Myocyte (in vitro differentiated cells): ENCODE data around the gene C2. TPM values are rescaled to one million over a fixed set of nuclear protein-coding genes. Genes with fewer than 3 reads are reported as not detected.
"Not testable (repeated sequence)": the region's sequence is repeated elsewhere in the genome, so short reads cannot be mapped to it uniquely, and the experiment has no call there.

ENCODE experiments used
- DNase-seq: peaks from one replicate; pipeline ENCODE4 v3.0.0-alpha.2; 2012; ENCODE audit warnings: low read depth
- microRNA counts: library from miRNA; unstranded; fragments of <30 nt; microRNA quantifications from one replicate; lab custom pipeline; 2016
- microRNA-seq: library from miRNA; unstranded; fragments of <30 nt; microRNA quantifications from one replicate; pipeline ENCODE4, GENCODE V29; 2016
- total RNA-seq: library from RNA; depleted of rRNA; stranded (reverse); fragments of >200 nt; gene quantifications from 2 replicates; pipeline ENCODE4 v1.2.3, GENCODE V29; 2014

Gene C2
- total RNA-seq, 1 donor from 2014 or later, result 7.0 TPM

- DNase-seq, result peak; percentile 32
Measured at GRCh38 chr6:31972709-31973350, 45.3 kb downstream of the C2 start.

GRCh38 chr6:31976065-31976464 is 48.5 kb downstream of the C2 start:
- DNase-seq, result not testable (repeated sequence)

GRCh38 chr6:31977816-31978431 is 50.4 kb downstream of the C2 start:
- no peak for DNase-seq

GRCh38 chr6:31978831-31979230 is 51.3 kb downstream of the C2 start:
- no peak for DNase-seq

GRCh38 chr6:31979238-31979898 is 51.9 kb downstream of the C2 start:
- no peak for DNase-seq

GRCh38 chr6:31980195-31980876 is 52.8 kb downstream of the C2 start:
- not testable (repeated sequence) for DNase-seq

- not testable (repeated sequence) for DNase-seq
Measured at GRCh38 chr6:31980998-31981397, 53.5 kb downstream of the C2 start.

GRCh38 chr6:31981744-31982143 is 54.2 kb downstream of the C2 start, which contains the start of gene C4A:
TSS of gene C4A (plus strand) at chr6:31982057. CDS start at chr6:31982108, 51 bp downstream.
- not testable (repeated sequence) for DNase-seq

GRCh38 chr6:31989363-31989762 is 61.8 kb downstream of the C2 start:
- not testable (repeated sequence) for DNase-seq

- DNase-seq, result not testable (repeated sequence)
Measured at GRCh38 chr6:31994421-31994820, 66.9 kb downstream of the C2 start.

MicroRNAs encoded within 50 kb of the gene (microRNA counts, 767-probe panel; counts per million panel counts)
- not detected for microRNA hsa-miR-1236 (lab: Ali Mortazavi, UCI)

Small RNAs within 50 kb of the gene (microRNA-seq; reads per million reads assigned to microRNA genes)
- 0.48 reads per million for gene MIR1236

Other genes starting within 250 kb of the C2 start
- gene LY6G5C, start 246.7 kb upstream of the C2 start, total RNA-seq, result 2.7 and 3.4 TPM in 2 replicates
- 58.9 and 66.0 TPM in 2 replicates for gene ABHD16A, start 224.4 kb upstream of the C2 start, total RNA-seq
- not detected in 2 replicates for gene LY6G6F, start 220.9 kb upstream of the C2 start, total RNA-seq
- gene LY6G6D, start 212.4 kb upstream of the C2 start, total RNA-seq, result not detected in 2 replicates
- gene LY6G6C, start 206.0 kb upstream of the C2 start, total RNA-seq, result not detected in 2 replicates
- gene MPIG6B, start 204.3 kb upstream of the C2 start, total RNA-seq, result not detected in 2 replicates
- gene DDAH2, start 198.4 kb upstream of the C2 start, total RNA-seq, result 120 and 142 TPM in 2 replicates
- 257 and 425 TPM in 2 replicates for gene CLIC1, start 191.2 kb upstream of the C2 start, total RNA-seq
- 7.4 and 8.4 TPM in 2 replicates for gene MSH5, start 187.7 kb upstream of the C2 start, total RNA-seq
- gene SAPCD1, start 165.1 kb upstream of the C2 start, total RNA-seq, result 0.94 TPM in 1 of 2 replicates, not detected in the other
- gene VWA7, start 150.4 kb upstream of the C2 start, total RNA-seq, result 1.3 TPM in 1 of 2 replicates, not detected in the other
- gene VARS1, start 132.0 kb upstream of the C2 start, total RNA-seq, result 56.4 and 62.2 TPM in 2 replicates
- gene LSM2, start 120.8 kb upstream of the C2 start, total RNA-seq, result 28.7 and 38.8 TPM in 2 replicates
- 2.6 and 3.6 TPM in 2 replicates for gene HSPA1L, start 112.4 kb upstream of the C2 start, total RNA-seq
- 109 and 131 TPM in 2 replicates for gene HSPA1A, start 112.2 kb upstream of the C2 start, total RNA-seq
- 86.3 and 98.7 TPM in 2 replicates for gene HSPA1B, start 100.0 kb upstream of the C2 start, total RNA-seq
- gene NEU1, start 64.9 kb upstream of the C2 start, total RNA-seq, result 128 and 187 TPM in 2 replicates
- gene SLC44A4, start 48.7 kb upstream of the C2 start, total RNA-seq, result 0.11 and 0.16 TPM in 2 replicates
- gene EHMT2, start 30.0 kb upstream of the C2 start, total RNA-seq, result 33.7 and 36.4 TPM in 2 replicates
- gene ZBTB12, start 25.6 kb upstream of the C2 start, total RNA-seq, result 2.7 and 3.3 TPM in 2 replicates
- gene CFB, start 18.4 kb downstream of the C2 start, total RNA-seq, result 1.8 and 6.6 TPM in 2 replicates
- 86.4 and 87.1 TPM in 2 replicates for gene NELFE, start 31.3 kb downstream of the C2 start, total RNA-seq
- 32.1 and 37.3 TPM in 2 replicates for gene SKIC2, start 31.5 kb downstream of the C2 start, total RNA-seq
- gene DXO, start 44.4 kb downstream of the C2 start, total RNA-seq, result 28.7 and 32.3 TPM in 2 replicates
- 3.5 and 4.2 TPM in 2 replicates for gene C4A, start 54.3 kb downstream of the C2 start, total RNA-seq
- gene C4B, start 87.1 kb downstream of the C2 start, total RNA-seq, result 3.0 and 6.7 TPM in 2 replicates
- gene CYP21A2, start 110.7 kb downstream of the C2 start, total RNA-seq, result not detected in 2 replicates
- 0.16 and 0.36 TPM in 2 replicates for gene TNXB, start 181.6 kb downstream of the C2 start, total RNA-seq
- gene ATF6B, start 200.5 kb downstream of the C2 start, total RNA-seq, result 26.4 and 34.7 TPM in 2 replicates
- gene FKBPL, start 202.6 kb downstream of the C2 start, total RNA-seq, result 4.7 and 6.8 TPM in 2 replicates
- gene PRRT1, start 224.2 kb downstream of the C2 start, total RNA-seq, result not detected in 2 replicates
- gene PPT2, start 226.4 kb downstream of the C2 start, total RNA-seq, result 20.4 and 33.4 TPM in 2 replicates
- gene EGFL8, start 236.9 kb downstream of the C2 start, total RNA-seq, result 1.4 and 2.2 TPM in 2 replicates
- 68.2 and 79.2 TPM in 2 replicates for gene AGPAT1, start 248.4 kb downstream of the C2 start, total RNA-seq